A549 treated with AZD9567 at 1 μM for 4 hours (cell line): ENCODE data around the gene TRAPPC8. TPM values are rescaled to one million over a fixed set of nuclear protein-coding genes. Genes with fewer than 3 reads are reported as not detected.

Experiments
- total RNA-seq: library from RNA; stranded (reverse); fragments of 200-300 nt; extraction: Qiagen RNA extraction; gene quantifications from 5 replicates; pipeline ENCODE4 v1.2.3, GENCODE V29; 2022; ENCODE audit not compliant: insufficient read depth

The TRAPPC8 gene, protein sequence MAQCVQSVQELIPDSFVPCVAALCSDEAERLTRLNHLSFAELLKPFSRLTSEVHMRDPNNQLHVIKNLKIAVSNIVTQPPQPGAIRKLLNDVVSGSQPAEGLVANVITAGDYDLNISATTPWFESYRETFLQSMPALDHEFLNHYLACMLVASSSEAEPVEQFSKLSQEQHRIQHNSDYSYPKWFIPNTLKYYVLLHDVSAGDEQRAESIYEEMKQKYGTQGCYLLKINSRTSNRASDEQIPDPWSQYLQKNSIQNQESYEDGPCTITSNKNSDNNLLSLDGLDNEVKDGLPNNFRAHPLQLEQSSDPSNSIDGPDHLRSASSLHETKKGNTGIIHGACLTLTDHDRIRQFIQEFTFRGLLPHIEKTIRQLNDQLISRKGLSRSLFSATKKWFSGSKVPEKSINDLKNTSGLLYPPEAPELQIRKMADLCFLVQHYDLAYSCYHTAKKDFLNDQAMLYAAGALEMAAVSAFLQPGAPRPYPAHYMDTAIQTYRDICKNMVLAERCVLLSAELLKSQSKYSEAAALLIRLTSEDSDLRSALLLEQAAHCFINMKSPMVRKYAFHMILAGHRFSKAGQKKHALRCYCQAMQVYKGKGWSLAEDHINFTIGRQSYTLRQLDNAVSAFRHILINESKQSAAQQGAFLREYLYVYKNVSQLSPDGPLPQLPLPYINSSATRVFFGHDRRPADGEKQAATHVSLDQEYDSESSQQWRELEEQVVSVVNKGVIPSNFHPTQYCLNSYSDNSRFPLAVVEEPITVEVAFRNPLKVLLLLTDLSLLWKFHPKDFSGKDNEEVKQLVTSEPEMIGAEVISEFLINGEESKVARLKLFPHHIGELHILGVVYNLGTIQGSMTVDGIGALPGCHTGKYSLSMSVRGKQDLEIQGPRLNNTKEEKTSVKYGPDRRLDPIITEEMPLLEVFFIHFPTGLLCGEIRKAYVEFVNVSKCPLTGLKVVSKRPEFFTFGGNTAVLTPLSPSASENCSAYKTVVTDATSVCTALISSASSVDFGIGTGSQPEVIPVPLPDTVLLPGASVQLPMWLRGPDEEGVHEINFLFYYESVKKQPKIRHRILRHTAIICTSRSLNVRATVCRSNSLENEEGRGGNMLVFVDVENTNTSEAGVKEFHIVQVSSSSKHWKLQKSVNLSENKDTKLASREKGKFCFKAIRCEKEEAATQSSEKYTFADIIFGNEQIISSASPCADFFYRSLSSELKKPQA (N-terminal part only)
- 11.7 to 13.3 TPM (median 12.0 TPM) in 5 replicates for total RNA-seq

DNA sequence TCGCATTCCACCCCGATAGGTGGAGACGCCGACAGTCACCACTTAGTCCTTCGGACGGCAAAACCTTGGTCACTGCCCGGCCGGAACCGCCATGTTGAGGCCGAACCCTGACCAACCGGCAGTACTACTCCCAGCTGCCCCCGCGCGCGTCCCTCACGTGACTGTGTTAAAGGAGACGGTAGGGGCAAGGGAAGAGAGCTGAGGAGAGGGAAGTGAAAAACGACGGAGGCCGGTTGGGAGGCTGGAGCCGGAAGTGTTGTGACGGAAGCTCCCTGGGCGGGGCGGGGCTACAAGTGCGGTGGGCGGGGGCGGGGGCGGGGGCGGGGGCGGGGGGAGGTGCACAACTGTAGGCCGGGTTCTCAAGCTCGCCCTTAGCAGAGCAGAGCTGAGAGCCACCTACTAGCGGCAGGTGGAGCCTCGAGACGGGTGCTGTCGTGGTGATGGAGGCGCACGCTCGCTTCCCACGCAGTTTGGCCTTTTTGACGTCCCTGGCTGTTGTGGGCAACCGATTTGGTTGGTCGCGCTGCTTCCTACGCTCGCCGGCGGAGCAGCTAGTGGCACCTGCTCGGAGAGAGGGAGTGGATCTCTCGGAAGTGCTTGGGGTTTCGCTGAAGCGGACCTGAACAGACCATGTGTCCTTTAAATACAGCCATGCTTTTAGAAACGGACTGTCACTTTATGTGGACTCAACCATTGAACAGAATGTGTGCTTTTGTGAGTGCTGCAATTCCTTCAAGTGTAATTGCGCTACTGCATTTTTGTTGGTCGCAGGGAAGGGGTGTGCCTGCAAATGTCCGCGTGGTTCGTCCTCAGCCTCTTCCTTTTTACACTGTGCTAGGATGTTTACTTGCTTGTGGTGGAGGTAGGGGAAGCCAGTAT lies at the start of gene TRAPPC8:
Gene TRAPPC8 (minus strand): TSS at position 130 of the 879 bp plus-strand sequence. CDS start 364 bp downstream, outside the sequence.

Other genes starting within 250 kb of the TRAPPC8 start
- 0.06 TPM in 1 of 5 replicates, not detected in the others for gene SLC25A52, start 182.2 kb downstream of the TRAPPC8 start, total RNA-seq
- gene RNF125, start 75.7 kb upstream of the TRAPPC8 start, total RNA-seq: 0.22 to 0.40 TPM (median 0.37 TPM) in 5 replicates
- 13.5 to 17.1 TPM (median 14.6 TPM) in 5 replicates for gene RNF138, start 148.7 kb upstream of the TRAPPC8 start, total RNA-seq
- gene MEP1B, start 246.9 kb upstream of the TRAPPC8 start, total RNA-seq: 0.07 to 0.11 TPM in 2 of 5 replicates, not detected in the others